Omental fat pad (tissue), 4 donors: ENCODE results near the gene CCDC92B. TPM values are rescaled to one million over a fixed set of nuclear protein-coding genes. Genes with fewer than 3 reads are reported as not detected.
"Not testable (repeated sequence)": the region's sequence is repeated elsewhere in the genome, so short reads cannot be mapped to it uniquely, and the experiment has no call there.

Source experiments
- ATAC-seq: fragments of 150-250 bp; one replicate; pipeline ENCODE4 v1.9.1; 2016; ENCODE audit warnings: mild to moderate bottlenecking, moderate library complexity; ENCODE audit not compliant: low FRiP score
- DNase-seq: peaks from one replicate; pipeline ENCODE4 v3.0.0-alpha.2; 2019; ENCODE audit warnings: low spot score
- CTCF ChIP-seq, 3 donors: fragments of 450-650 bp; IDR thresholded peaks; one replicate each; pipeline ENCODE4 v1.5.1; 2016 to 2017; ENCODE audit warnings: antibody characterized with exemption in 3 of 3, mild to moderate bottlenecking in 3 of 3, moderate library complexity in 2 of 3
- total RNA-seq, 4 donors: library from RNA; depleted of rRNA; stranded (reverse); fragments of >200 nt; gene quantifications; one replicate each; pipeline ENCODE4 v1.1.0, GENCODE V29; 2016

CCDC92B gene
- total RNA-seq, 4 donors from 2014 or later = not detected

GRCh38 chr17:2783310-2784030 is 34.0 kb upstream of the CCDC92B start:
- DNase-seq (no peak), ATAC-seq (no peak)
- TF ChIP-seq CTCF (IDR thresholded peaks at IDR 0.05) = no peak

- DNase-seq = no peak
- TF ChIP-seq CTCF (IDR thresholded peaks at IDR 0.05) = no peak
- ATAC-seq = no peak
Measured at GRCh38 chr17:2782055-2782454, 32.6 kb upstream of the CCDC92B start.

GRCh38 chr17:2781598-2781997 is 32.1 kb upstream of the CCDC92B start:
- not testable (repeated sequence) for DNase-seq, ATAC-seq

GRCh38 chr17:2780931-2781454 is 31.5 kb upstream of the CCDC92B start:
- no peak for ATAC-seq
- TF ChIP-seq CTCF (IDR thresholded peaks at IDR 0.05) = no peak
- no peak for DNase-seq

- ATAC-seq (no peak), DNase-seq (no peak)
- no peak for TF ChIP-seq CTCF (IDR thresholded peaks at IDR 0.05)
Measured at GRCh38 chr17:2780256-2780655, 30.8 kb upstream of the CCDC92B start.

GRCh38 chr17:2779545-2779944 is 30.1 kb upstream of the CCDC92B start:
- DNase-seq = no peak
- TF ChIP-seq CTCF (IDR thresholded peaks at IDR 0.05) = no peak
- no peak for ATAC-seq

GRCh38 chr17:2778489-2778888 is 29.0 kb upstream of the CCDC92B start:
- no peak for TF ChIP-seq CTCF (IDR thresholded peaks at IDR 0.05)
- DNase-seq (no peak), ATAC-seq (no peak)
